HG03469 (cell line): ENCODE results near the gene ROPN1B.
"Not testable (repeated sequence)": the region's sequence is repeated elsewhere in the genome, so short reads cannot be mapped to it uniquely, and the experiment has no call there.

Source experiments
- ATAC-seq: cut with Tn5 transposase; IDR thresholded peaks from one replicate; pipeline ENCODE4 v1.9.1; 2021; ENCODE audit warnings: mild to moderate bottlenecking, moderate library complexity, moderate number of reproducible peaks; ENCODE audit not compliant: unreplicated experiment

ROPN1B gene

DNA sequence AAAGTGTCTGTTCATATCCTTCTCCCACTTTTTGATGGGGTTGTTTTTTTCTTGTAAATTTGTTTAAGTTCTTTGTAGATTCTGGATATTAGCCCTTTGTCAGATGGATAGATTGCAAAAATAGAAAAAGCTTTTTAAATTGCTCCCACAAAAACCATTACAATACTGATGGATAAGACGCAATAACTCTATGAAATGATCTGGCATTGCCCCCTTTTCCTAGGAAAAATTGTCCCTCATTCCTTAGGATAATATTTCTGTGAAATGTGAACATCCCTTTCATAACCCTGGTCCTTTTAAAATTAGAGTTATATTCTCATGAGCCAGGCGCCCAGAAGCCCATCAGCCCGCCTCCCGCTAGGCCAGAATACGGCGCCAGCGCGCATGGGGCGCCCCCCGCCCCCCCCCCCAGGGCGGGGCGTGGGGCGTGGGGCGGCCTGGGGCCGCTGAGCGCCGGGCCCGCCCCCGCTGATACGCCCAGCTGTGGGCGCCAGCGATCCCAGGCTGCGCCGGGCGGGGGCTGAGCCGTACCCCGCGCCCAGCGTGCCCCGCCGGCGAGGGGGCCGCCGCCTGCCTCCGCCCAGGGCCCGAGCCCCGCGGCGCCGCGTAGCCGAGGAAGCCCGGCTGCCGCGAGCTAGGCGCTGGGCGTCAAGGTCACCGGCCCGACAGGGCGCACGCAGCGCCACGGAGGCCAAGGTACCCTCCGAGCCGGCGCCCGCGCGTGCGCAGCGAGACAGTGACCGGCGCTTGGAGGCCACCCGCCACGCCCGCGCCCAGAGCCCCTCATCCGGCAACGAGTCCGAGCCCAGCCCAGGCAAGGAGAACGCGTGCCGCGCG is 11.1 kb upstream of the ROPN1B start:
- no peak for ATAC-seq

DNA sequence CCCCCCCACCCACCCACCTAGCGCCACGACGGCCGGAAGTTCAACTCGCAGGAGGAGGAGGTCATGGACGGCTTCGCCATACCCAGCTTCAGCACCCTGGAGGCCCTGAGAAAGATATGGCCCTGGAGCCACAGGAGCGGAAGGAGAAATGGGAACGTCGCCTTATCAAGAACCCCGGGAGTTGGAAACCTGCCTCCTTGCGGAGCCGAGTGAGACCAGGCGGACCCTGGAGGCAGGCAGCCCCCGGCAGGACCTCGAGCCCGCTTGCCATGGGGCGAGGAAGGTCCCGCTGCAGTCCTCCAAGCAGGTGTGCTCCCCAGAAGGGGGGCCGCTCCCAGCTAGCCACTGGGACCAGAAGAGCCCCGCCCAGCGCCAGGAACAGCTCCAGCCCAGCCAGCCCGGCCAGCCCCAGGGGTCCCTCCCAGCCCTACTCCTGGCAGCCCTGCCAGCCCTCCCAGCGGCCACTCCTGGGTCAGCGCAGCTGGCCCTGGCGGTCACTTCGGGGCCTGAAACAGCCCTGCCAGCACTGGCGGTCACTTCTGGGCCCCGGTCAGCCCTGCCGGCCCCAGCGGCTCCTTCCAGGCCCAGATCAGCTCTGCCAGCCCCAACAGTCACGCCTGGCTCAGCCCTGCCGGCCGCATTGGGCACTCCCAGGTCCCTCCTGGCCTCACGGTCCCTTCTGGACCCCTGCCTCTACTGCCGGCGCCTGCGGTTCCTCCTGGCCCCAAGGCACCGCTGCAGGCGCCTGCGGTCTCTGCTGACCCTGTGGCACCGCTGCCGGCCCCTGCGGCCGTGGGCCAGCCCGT is 10.3 kb upstream of the ROPN1B start:
- no peak for ATAC-seq

DNA sequence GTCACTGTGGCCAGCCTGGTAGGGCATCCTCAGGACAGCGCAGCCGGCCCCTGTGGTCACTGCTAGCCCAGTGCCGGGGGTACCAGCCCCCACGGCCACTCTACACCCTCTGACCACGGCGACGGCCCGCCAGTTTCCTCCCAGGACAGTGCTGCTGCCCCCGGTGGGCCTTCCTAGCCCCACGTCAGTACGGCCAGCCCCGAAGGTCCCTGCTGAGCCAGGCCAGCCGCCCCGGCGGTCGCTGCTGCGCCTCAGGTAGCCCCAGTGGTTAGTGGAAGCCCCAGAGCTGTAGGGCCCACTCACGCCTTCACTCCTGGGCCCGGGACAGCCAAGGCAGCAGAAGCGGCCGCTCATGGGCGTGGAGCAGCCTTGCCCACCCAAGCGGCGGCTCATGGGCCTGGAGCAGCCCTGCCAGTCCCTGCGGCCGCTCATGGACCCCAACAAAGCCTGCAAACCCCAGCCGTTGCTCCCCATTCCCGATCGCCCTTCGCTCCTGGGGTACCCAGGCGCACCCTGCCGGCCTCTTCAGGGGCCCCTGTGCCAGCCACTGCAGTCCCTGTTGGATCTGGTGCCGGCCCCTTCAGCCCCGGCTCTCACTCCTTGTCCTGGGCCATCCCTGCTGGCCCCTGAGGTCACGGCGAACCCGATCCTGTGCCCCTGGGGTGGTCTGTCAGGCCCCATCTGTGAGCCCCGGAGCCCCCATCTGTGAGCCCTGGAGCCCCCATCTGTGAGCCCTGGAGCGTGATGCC is 9.5 kb upstream of the ROPN1B start:
- ATAC-seq: no peak

DNA sequence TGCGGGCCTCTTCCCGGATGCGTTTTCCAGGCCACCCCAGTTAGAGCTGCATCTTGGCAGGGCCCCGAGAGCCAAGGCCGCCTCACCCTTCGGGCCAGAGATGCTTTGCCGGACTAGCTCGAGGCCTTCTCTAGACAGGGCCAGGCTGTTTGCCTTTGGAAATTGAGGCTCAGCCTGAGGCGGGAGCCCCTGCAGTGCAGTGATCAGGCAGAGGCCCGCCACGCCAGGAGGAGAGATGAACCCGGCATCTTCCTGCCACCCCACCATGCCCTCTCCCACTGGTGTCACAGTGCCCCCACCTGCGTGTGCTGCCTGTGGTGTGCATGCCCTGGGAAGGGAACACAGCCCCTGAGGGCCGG is 8.9 kb upstream of the ROPN1B start:
- ATAC-seq: no peak

DNA sequence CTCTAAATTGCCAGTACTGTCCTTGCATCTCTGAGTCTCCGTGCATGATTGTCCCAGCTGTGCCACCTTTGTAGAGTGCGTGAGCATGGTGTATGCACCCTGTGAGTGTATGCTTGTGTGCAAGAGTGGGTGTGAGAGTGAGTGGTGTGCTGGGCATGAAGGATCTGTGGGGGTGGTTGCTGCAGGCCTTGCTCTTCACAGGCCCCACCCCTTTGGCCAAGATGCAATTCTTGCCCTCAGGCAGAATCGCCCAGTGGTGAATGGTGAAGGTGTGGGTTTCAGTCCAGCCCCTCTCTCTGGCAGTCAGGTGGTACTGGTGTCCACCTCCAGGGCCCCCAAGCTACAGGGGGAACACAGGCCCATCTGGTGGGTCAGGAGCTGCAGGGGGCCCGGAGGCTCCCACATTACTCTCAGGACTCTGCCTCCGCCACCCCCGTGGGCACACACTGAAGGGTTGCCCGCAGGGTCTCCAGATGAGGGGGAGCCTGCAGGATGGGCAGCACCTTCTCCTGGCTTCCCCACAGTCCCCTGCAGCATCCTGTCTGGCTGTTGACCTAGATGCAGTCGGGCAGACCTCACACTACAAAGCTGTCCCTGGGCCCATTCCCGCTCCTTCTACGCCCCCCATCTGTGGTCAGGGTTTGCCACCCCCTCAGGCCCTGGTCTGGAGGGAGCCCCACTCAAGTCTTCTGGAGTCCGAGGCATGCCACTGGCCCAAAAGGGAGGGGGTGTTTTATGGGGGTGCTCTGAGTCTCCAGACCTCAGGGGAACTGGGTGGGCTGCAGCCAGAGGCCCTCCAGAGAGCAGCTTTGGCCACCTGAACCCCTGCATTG is 8.3 kb upstream of the ROPN1B start:
- no peak for ATAC-seq

DNA sequence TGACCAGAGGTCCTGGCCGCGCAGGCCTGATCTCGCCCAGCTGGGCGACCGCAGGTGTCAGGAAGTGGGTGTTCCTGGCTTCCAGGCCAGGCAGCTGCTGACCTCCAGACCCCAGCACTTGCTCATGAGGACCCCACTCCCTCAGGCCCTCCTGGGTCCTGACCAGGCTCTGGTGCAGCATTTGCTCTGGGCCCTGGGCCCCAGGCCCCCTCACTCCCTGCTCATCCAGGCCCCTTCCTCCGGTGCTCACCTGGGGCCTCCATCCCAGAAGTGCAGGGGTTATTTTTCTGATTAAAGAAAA is 7.7 kb upstream of the ROPN1B start:
- ATAC-seq: no peak

DNA sequence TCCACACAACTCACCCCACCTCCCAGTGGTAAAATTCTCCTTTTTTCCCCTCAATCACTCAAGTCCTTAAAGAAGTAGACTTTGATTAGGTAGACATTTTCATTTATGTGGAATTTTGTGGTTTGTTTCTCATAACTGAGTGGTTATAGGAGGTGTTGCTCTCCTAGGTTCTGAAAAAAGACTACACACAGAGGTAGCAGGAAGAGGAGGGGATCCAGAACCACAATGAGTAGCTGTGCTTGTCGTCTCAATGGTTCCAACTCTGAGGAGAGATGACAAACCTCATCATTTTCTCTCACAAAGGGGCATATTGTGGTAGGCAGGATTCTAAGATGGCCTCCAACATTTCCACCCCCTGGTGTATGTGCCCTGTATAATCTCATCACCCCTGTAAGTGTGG is 5.1 kb upstream of the ROPN1B start:
- ATAC-seq: not testable (repeated sequence)

DNA sequence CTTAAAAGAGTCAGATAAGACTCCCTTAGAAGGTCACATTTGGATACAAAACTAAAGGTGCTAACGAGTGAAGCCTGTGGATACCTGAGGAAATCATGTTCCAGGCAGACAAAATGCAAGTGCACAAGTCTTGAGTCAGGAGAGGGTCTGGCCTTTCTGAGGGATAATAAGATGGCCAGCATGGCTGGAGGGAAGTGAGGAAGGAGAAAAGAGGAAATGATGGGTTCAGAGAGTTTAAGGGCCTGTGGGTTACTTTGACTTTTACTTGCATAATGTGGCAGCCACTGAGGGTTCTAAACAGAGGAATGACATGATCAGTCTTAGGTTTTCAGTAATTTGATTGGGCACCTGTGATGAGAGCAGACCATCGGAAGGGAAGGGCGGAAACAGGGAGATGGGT is 3.5 kb upstream of the ROPN1B start:
- no peak for ATAC-seq

DNA sequence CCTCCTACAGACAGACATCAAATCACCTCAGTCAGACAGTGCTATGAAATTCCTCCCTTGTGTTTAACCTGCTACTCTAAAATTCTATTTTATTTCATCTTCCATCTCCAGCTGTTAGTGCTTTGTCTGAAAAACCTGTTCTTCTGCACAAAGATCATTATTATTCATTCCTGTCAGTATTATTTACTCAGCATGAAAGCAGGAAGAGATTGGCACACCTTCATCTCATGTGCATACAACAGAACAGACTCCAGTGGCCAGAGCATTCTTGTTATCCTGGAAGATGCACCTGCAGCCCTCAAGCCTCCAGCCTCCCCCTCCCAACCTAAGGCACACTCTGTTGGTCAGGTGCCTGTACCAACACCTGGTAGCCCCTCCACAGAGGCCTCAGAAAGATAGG is 1.8 kb upstream of the ROPN1B start:
- ATAC-seq: no peak

DNA sequence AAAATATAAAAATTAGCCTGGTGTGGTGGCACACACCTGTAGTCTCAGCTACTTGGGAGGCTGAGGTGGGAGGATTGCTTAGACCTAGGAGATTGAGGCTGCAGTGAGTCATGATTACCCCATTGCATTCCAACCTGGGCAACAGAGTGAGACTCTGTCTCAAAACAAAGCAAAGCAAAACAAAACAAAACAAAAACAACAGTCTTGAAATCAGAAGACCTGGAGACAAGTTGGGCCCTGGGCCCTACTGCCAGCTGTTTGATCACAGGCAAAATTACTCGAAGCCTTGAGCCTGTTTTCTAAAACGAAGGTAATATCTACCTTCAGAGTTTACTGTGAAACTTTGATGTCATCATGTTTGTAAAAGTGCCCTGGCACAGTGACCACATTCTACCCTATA is 857 bp upstream of the ROPN1B start:
- ATAC-seq: not testable (repeated sequence)

DNA sequence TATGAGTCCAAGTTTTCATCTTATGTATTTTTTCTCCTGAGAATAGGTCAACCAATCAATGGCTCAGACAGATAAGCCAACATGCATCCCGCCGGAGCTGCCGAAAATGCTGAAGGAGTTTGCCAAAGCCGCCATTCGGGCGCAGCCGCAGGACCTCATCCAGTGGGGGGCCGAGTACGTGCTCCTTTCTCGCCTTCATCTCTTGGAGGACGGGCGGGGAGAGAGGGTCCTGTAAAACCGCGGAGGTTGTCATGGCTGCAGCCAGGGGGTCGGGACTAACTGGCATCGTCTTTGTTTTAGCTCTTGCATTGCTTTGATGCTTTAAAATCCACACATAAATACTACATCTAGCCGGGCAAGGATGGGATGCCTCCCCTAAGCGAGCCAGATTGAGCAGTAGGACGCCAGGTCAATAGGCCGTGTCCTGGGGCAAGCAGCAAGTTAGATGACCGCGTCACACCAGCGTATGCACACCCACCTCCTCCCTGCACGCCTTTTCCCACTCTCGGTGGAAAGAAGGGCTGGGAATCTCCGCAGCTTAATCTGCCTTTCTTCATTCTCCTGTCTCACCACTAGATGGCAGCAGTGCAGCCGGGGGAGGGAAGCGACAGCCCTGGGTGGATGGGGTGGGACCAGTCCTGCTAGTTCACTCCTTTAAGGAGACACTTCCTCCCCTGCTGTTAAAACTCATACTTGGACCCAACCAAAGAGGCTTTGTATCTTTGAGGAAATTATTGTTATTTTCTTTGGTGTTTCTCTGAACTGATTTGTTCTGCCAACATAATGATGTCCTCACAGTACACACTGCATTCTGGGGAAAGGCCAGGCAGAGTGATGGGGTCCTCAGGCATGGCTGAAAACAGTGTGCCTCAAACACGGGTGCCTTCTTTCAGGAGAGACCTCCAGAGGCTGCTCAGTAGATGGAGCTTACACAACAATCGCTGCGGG is 3.3 kb downstream of the ROPN1B start:
- ATAC-seq: not testable (repeated sequence)

DNA sequence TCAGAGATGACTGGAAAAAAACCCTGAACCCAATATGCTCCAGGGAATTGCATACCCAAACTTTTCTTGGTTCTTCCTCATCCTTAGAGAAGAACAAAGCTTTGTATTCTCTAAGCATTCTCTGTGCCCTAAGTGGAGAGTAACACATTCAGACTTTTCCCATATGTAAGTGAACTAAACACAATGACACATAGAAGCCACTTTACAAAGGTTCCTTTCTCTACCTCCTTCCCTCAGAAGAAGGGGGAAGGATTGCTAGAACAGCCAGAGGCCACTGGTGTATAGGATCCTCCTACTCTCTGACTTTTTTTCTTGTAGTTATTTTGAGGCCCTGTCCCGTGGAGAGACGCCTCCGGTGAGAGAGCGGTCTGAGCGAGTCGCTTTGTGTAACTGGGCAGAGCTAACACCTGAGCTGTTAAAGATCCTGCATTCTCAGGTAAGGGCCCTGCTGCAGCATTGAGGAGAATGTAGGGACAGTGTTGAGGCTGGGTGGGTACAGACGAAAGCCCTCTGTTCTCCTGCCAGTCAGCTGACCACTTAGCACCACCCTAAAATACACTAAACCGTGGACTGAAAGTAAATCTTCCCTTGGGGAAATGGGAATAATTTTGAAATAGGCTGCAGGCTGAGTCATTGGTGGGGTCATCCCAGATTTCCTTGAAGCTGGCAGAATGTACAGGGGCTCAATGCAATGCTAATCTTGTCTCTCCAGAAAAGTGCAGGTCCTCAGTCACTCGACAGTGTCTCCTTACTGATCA is 6.4 kb downstream of the ROPN1B start:
- ATAC-seq: not testable (repeated sequence)

DNA sequence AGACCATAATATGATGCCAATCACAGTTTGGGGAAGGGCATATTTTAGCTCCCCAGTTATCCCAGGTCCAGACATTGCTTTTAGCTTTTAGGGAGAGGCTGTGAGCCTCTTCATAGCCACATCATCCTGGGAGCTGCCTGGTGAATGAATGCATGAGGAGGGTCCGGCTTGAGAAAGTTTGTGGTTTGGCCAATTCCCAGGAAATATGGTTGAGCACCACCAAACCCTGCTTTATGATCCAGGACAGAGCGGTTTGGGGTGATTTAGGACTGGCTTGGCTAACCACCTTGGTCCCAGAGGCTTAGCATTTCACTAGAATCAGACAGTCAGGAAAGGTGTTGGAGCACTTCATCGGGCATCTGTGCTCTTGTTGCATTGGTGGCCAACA is 7.0 kb downstream of the ROPN1B start:
- ATAC-seq: not testable (repeated sequence)

DNA sequence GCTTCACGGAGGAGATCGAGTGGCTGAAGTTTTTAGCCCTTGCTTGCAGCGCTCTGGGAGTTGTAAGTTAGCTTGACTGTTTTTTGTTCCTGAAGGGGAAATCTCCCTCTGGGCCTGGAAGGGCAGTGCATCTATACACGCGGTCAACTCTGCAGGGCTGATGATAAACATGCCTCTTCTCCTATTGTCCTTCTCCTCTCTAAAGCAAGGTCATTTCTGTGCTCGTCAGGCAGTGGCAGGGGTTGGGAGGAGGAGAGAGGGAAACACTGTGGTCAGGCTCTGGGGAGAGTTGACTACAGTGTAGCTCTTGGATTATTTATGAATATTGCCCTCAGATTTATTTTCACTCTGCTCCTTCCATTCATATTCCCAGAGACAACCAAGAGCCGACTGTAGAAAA is 8.1 kb downstream of the ROPN1B start:
- ATAC-seq: not testable (repeated sequence)

DNA sequence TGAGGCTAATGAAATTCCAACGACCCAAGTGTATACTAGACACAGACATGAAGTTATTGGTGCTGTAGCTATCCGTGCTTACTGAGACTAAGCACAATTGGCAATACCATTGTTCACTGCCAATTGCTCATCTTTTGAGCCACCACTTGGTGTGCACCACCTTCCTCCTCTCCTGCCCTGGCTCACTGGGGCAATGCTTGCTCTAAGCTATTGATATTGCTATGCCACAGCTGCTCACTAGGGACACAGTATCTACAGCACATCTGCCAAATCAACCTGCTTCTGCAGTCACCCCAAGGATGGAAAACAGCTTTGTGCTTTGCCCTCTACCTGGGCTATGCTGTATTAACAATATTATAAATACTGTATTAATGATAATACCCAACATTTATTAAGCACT is 16.0 kb downstream of the ROPN1B start:
- ATAC-seq: not testable (repeated sequence)

DNA sequence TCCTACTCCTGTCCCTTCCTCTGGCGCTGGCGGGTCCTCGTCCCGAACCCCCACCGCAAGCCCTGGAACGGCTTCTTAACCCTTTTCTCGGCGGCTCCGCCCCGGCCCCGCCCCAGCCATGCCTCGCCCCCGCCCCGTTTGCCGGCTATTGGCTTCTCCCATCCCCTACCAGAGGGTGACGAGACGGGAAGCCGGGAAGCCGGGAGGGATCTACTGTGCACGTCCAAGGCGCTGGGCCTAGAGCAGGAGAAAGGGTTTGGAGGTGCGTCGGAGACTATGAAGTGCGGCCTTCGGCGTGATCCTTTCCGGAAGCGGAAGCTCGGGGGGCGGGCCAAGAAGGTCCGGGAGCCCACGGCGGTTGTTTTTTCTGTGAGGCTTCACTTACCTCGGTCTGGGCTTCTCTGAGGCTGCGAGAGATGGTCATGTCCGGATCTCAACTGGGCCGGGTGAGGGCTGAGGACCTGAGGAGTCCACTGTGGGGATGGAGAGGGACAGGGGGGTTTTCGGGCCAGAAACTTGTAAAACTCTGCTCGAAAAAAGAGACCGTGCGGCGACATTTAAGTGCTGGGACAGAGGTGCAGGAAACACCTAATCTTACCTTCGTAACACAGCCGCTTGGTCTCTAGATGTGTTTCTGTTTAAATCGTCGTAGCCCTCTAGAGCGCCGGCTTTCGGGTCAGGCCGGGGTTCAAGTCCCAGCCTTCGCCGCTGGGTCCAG is 21.4 kb downstream of the ROPN1B start:
- no peak for ATAC-seq

DNA sequence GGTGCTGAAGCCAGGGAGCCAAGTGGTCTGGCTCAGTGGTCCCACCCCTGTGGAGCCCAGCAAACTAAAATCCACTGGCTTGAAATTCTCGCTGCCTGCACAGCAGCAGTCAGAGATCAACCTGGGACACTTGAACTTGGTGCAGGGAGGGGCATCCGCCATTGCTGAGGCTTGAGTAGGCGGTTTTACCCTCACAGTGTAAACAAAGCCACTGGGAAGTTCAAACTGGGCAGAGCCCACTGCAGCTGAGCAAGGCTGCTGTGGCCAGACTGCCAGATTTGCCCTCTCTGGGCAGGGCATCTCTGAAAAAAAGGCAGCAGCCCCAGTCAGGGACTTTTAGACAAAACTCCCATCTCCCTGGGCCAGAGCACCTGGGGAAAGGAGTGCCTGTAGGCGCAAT is 27.8 kb downstream of the ROPN1B start:
- not testable (repeated sequence) for ATAC-seq

DNA sequence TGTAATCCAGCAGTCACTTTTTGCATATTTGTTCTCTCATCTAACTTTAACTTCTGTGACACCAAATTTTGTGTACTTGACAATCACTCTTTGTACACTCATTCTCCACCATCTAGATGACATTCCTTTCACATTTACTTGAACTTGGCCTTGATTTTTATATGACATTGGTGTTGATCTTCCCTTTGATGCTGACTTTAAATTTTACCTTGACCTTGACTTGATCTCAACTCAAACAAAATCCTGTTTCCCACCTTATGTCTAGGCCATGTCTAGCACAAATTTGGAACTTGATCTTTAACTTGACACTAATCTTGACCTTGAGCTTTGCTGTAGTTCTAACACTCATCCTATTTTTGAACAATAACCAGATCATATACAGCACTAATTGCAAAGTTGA is 33.2 kb downstream of the ROPN1B start:
- no peak for ATAC-seq
